NCI-H510A (cell line): Measurements from ENCODE around the gene LTBP2.

Experiments
- DNase-seq: peaks from one replicate; lab custom pipeline; 2025; lab: John Stamatoyannopoulos, UW

Gene LTBP2

DNA sequence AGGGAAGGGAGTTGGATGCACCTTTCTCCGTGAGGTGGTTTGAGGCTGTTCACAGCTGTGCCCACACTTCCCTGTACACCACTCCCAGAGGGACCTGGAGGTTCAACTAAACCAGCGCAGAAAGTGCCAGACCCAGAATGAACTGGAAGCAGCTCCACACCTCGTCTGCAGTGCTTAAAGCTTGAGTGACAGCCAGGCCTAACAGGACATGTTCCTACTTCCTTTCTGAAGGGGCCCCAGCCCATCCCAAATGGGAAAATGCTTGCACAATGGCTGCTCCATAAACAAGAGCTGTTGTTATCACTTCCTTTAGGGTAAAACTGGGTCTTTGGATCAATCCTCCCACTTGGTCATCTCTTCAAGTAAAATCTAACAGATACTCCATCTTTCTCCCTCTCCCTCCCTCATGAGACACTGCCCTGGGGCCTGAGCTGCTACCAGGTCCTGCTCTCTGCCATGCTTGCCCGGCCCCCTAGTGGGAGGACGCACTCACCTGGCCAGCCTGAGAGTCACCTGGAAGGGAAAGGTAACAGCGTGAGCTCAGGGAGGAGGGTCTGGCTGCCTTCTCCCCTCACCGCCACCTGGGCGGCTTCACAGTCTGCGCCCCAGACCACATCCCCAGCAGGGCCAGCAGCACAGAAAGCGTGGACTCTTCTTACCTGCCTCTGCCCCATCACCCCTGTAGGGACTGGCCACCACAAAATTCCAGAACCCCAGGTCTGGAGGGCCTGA lies 85.0 kb downstream of the LTBP2 start:
- DNase-seq = no peak

DNA sequence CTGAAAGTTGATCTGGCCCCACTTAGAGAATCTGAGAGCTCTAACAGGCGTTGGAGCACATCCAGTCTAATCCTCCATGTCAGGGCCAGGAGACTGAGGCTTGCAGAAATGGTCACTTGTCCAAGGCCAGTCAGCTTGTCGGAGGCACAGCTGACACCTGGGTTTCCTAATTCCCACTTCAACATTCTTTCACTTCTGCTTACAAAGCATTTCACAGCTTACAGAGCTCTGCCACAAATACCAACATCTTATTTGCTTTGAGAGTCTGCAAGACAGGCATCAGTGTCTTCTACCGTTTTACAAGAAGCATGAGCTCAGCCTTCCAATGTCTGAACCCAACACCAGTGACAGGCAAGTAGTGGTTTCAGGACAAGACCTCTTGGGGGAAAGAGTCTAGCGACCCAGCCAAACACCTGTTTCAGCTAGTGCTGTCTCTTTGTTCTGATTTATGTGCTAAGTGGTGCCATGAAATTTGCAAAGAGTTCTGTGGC lies 86.6 kb downstream of the LTBP2 start:
- no peak for DNase-seq

DNA sequence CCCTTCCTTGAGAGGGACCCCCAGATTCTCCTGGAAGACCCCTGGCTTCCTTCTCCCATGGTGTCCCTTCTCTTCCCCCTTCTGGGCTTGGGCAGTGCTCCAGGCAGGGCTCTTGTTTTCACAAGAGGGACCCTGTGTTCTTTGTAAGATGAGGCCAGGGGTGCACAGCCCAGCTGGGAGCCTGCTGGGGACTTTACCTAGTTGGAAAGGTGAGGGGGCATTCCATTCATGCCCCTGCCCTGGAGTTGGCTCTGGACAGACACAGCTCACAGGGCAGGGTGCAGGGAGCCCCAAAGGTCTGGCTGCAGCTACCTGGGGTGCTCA lies 87.3 kb downstream of the LTBP2 start:
- no peak for DNase-seq

DNA sequence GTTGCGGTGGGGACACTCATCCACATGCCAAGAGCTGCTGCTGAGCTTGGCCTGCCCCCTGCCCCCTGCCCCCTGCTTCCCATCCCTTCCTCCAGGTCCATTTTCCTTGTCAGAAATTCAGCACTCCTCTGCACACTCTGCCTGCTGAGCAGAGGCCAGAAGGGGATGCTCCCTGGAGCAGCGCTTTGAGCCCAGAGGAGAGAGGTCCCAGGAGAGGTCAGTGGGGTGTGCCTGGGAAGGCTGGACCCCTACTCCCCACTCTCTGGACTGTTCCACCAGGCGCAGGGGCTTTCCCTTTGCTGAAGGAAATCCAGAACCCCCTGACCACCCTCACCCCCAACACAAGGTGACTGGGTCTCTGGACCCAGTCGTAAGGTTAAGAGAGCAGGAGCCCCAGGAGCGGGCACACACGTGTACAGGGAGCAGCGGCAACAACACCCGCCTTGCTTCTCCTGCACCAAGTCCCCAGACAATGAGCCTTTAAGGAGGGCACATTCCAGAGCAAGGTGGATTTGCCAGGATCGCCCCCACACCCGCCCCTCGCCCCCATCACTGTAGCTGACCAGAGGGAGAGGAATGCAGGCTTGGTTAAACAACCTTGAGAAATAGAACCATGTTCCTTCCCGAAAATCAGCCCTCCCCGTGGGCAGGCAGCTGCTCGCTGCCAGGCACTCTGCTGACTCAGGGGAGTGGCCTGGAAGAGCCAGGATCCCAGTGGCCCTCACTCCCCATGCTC lies 87.8 kb downstream of the LTBP2 start:
- no peak for DNase-seq

DNA sequence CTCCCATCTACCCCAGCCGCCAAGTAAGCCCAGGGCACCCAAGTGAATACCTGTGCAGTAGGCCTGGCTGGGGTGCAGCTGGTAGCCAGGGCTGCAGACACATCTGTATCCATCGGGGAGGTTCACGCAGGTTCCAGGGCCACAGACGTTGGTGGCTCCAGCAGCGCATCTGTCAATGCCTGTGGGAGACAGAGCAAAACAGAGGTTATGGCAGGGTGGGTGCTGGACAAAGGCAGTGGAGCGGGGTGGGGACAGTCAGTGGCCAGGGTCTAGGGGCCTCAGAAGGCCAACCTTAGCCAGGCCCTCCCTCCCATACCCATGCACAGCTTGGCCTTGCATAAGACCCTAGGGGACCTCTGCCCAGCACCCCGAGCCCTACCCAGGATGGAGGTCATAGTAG lies 89.3 kb downstream of the LTBP2 start:
- DNase-seq = no peak

DNA sequence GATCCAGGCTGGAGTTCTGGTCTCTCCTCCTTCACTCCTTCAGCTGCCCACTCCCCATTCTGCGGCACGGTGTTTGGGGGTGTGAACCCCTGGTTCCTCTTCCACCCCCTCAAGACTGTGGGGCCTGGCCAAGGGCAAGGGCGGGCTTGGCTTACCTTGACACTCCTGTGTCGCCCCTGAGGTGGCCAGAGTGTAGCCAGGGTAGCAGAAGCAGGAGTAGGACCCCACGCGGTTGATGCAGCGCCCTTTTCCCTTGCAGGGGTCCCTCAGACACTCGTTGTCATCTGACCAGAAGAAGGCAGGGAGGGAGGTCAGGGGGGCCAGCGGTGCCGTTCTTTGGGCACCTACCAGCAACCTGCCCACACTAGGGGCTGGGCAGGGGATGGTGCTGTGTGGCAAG lies 90.3 kb downstream of the LTBP2 start:
- no peak for DNase-seq

DNA sequence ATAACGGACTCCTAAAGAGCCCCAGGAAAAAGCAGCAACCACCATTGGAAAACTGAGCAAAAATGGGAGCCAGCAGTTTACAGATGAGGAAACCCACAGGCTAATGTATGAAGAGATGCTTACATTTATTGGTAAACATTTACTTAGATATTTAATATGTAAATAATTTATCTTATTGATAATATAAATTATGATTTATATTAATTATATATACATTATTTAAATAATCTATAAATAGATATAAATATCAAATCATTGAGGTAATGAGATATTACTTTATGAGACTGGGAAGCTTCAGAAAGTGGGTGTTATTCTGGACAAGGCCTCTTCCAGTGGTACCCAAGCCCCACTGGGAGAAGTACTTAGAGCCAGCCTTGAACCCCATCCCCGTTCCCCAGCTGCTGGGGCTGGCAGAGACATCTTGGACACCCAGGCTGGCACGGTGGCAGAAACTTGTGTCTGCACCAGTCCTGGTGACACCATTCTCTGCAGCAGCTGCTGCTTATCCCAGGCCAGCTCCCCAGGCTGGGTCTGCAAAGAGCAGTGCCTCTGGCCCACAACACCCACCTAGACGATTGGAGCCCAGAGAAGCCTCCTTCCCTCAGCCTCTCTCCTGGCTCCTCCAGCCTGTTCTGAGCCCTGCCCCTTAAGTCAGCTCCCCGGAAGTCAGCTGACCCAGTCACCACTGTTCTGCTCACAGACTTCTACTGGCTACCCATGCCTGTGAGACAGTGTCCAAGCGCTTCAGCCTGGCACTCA lies 92.5 kb downstream of the LTBP2 start:
- no peak for DNase-seq

DNA sequence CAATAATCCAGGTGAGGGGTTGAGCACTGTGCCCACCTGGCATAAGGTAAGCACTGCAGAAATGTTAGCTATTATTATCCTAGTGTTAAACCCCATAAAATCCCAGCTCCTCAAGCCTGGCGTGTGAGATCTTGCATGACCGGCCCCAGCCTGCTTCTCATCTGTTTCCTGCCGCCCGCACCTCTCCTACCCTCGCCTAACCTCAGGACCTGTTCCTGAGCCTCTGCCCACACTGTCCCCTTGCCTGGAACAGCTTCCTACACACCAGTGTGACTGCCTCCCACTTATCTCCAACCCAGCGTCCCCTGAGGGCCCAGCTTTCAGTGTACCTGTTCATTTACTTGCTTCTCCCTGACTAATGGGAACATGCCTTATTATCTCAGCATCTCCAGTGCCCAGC lies 93.8 kb downstream of the LTBP2 start:
- peak; percentile 86 for DNase-seq

DNA sequence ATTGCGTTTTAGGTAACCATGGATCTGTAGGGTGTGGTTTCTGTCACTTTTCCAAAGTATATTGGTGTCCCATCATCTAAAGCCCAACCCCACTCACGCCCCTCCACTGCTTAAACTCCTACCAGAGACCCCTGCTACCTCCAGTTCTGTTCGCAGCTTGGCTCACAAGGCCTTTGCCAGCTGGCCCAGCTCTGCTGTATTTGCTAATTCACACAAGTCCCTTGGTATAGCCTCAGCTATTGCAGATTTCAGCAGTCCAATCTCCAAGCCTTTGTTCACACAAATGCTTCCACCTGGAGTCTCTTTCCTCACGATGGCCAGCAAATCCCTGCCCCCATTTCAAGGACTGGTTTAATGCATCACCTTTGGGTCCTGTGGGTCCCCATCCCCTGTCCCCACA lies 94.3 kb downstream of the LTBP2 start:
- DNase-seq = peak; percentile 86

DNA sequence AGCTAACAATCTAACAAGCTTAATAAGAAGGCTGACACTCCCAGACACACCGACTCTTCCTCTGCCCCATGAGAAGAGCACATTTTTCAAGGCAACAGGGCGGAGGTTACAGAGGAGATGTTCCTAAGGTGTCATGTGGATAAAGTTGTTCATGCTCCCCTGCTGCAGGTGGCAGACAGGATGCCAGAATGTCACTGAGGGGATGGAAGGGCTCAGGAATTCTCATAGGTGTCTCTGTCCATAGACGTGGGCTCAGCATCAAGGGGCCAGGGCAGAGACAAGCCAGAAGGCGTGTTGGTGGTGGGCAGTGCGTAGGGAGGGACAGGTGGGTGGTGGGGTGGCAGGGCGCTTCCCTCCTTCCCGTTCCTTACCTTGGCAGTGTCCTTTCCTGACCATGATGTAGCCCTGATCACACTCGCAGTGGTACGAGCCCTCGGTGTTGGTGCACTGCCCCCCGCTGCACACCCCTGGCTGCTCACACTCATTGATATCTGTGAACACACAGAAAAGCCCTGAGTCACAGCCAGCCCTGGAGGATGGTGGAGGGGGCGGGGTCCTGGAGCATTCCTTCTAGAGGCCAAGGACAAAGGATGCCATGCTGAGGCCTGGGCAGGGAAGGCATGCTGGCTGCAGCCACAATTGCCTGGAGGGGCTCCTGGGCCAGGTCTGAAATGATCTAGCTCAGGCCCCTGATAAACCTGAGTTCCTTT lies 95.4 kb downstream of the LTBP2 start:
- no peak for DNase-seq

DNA sequence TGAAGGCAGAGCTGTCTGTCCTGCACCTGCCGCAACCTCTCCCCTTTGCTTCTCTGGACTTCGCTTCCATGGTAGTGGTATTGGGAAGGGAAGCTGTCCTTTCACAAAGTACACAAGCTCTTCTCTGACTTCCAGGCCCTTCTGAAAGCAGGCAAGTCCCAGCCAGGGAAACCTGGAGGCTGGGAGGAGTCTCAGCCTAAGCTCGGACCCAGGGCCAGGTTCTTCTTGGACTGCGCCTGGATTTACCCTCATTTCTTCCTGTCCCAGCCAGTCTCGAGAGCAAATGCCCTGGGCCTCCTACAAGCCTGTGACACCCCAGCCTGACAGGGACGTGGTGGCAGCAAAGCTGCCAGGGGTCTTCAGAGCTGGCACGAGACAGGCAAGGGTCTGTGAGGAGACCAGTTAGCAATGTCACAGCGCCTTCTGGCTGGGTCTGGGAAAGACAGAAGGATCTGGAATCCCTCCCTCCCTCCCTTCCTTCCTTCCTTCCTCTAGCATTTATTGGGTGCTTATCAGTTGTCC lies 96.1 kb downstream of the LTBP2 start:
- DNase-seq = no peak

DNA sequence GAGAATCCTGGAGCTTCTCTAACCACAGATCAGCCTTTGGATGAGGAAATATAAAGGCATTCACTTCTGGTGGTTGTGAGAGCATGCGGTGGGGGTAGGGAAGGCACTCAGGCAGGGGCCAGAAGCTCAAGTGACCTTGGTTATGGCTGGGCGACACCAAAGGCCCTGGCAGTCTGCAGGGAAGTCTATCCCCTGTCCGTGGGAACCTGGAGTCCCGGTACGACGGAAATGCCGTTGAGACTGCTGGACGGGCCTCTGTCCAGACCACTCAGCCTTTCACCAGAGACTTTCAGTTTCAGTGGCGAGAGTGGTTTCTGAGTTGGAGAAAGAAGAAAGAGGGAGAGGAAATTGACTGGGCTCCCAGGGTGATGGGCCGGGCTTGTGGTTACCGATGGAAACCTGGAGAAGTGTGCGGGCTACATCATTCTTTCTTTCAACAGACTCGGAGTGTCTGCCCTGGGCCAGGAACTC lies 97.5 kb downstream of the LTBP2 start:
- DNase-seq = no peak

DNA sequence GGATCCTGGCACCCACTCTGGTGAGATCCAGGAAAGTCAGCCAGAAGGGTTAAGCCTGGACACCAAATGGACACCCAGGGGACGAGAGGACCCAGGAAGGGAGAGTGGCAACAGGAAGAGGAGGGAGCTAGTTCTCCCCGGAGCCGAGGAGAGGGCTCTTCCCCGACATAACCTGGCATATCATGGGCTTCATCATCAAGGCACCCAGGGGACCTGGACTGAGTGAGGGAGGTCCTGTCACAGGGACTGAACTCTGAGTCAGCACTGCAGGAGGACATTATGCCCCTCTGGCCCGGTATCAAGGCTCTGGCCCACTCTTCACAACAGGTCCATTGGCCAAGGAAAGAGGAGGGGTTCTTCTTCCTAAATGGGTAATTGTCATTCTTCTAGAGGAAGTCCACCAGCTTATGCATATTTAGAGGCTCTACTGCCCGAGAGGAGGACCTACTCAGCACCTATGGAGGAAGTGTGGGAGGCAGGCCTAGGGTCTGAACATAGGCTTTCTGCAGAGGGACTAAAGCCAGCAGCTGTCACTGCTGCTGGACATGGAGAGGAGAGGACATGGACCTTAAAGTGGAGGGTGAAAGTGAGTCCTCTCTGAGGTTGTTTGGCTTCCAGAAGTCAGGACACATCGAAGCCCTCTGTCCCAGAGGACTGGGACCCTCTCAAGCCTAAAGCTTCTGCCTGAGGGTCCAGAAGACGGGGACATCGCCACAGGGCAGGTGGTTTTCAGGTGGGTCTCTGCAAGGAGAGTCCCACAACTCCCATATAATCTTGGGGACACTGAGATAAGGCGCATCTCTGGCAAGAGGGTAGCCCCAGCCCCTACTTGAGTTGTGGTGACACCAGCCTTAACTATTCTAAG lies 99.8 kb downstream of the LTBP2 start:
- DNase-seq = no peak

DNA sequence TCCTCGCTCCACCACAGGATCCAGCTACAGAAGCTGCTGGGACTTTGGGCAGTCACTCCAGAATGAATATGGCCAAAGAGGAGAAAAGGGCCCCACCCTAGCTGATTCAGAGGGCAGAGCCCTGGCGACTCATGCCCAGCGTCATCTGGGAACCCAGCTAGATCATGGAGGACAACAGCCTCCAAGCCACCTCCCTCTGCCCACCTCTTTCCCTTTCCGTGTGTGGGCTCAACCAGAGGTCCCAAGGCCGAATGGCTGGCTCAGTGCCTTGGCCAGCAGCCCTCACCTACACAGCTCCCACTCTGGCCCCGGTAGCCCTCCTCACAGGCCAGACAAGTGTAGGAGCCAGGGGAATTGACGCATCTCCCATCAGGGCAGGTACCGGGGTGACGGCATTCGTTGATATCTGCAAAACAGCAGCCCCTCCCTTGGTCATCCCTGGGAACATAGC lies 101.1 kb downstream of the LTBP2 start:
- no peak for DNase-seq

DNA sequence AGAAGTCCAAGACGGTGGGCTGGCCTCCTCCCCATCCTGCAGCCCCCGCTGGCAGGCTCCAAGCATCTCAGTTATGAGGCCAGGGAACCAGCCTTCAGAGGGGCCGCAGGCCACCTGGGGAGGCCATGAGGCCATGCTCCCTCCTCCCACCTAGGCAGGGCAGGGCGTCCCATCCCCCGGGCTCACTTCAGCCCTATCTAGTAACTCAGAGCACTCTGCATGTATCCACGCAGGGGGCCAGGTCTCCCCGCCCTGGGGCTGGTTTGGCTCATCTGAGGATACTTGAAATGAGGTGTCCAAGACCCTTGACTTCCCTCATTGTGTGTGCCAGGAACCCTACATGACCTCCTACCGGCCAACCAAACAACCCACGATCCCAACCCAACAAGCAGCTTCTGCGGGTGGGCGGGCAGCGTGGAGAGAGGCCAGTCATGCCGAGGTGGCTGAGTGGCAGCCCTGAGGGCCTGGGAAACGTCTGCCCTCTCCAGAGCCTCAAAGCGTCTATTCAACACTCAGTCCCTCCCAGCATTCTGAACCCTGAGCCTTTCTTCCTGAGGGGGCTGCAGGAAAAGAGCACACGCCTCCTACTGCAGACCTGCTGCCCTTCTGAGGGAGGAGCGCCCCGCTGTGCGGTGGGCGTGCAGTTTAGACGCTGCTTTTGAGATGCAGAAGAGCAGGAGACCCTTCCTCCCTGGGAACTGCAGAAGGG lies 101.7 kb downstream of the LTBP2 start:
- DNase-seq = no peak

DNA sequence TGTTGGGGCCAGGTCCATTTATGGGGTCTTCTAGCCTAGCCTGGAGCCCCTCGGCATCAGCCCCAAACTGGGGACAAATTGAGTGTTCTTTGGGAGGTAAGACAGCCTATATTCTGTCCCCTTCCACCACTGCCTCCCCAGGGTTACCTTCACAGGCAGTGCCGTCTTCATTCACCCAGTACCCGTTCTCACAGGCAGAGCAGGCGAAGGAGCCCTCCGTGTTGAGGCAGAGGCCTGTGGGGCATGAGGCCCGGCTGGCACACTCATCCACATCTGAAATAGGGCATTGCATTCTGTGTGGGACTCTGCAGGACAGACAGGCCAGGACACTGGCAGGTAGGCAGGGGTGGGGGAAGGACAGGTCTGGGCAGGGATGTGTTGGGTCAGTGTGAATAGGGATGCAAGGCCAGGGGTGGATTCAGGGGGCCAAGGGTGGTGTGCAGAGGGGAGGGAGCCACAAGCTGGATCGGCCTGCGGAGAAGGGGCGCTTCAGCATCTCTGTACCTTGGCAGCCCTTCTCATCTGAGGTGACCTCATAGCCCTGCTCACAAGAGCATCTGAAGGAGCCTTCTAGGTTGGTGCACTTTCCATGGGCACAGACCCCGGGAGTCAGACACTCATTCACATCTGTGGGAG lies 102.3 kb downstream of the LTBP2 start:
- no peak for DNase-seq

DNA sequence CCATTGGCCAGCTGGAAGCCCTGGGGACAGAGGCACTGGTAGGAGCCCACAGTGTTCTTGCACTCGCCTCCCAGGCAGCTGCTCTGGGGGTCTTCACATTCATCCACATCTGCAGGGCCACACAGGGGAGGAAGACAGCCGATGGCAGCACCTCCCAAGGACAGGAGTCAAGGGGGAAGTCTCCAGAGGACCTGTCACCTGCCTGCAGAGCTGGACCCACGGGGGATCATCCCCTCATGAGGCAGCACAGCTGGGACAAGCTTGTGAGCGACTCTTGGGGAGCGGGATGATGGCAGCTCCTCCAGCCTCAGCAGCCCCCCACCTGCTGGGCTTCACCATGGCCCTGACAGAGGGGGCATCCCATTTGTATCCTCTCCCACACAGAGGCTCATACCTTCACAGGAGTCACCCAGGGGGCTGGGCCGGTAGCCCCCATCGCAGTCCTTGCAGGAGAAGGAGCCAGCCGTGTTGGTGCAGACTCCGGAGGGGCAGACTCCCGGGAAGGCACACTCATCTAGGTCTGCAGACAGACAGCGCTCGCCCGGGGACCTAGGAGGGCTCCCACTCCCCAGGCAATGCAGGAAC lies 103.1 kb downstream of the LTBP2 start:
- no peak for DNase-seq

DNA sequence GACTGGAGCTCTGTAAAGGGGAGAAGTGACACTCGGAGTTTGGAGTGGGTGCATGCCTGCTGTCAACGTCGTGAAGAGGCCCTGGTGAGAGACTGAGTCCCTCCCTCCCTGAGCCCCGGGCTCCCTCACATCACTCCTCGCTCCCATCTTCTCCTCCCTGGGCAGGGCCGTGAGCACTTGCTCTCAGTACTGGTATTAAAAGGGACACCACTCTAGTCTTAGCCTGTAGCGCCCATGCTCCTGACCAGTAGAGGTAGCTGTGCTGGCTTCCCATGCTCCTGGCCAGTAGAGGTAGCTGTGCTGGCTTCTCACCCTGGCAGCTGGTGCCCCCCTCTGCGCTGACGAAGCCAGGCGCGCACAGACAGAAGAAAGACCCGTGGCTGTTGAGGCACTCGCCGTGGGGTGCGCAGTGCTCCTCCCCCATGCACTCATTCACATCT lies 103.7 kb downstream of the LTBP2 start:
- no peak for DNase-seq

DNA sequence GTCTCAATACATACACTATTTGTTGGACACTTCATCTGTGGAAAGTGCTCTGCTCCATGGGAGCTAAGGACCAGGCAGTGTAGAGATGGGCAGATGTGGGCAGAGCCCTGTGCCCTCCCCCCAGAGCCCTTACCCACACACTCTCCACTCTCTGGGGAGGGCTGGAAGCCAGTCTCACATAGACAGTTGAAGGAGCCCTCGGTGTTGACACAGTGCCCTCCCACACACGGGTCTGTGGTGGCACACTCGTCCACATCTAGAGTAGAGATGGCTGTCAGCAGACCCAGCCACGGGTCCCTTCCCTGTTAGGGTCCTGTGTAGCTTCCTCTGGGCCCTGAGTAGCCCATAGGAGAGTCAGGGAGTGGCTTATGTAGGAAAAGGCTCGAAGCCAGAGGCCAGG lies 104.2 kb downstream of the LTBP2 start:
- no peak for DNase-seq
